Measurements from ENCODE around the gene SLC28A1.

SLC28A1 gene

DNA sequence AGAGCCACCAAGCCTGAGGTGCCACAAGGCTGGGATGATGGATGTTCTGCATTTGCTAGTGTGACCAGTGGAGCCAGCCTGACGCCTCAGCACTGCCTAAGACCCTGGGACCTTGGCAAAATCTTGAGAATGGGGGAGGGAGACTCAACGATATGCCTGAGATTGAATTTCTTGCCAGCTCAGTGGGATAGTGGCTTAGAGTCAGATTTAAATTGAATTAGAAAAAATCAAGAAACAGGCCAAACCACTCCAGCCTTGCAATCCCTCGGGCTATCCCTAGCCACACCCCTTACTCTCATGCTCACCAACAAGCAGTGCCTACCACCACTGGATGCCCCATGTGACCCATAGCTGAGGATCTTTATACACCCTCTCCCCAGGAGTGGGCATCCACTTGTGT lies 78.5 kb downstream of the SLC28A1 start:
- in situ Hi-C loops (cut with HindIII; ENCODE audit: low pct_unique_long_range_greater_than_20kb, low sequenced_read_pairs) = no loop called here
- DNase-seq (ENCODE audit: low read depth in 1 of 2, low spot score in 1 of 2) = peak in 1 of 2 experiments; percentile 10
- no peak for TF ChIP-seq JUND (IDR thresholded peaks at IDR 0.05; ENCODE audit: low read depth)

DNA sequence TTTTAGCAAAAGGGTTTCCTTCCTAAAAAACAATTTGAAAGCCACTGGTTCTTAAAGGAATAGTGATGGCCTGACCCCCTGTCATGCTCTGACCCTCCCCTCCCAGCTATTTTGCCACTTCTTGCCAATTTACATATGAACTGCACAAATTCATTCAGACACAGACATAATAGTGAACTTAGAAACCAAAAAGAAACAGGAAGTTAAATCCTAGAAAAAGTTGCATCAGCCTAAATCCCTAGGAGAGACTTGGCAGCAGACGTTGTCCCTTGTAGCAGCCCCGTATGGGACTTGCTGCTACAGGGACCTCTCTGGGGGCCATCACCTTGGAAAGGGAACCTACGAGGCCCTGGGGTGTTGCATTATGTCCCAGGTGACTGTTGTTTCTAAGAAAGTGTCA lies 82.9 kb downstream of the SLC28A1 start:
- in situ Hi-C loops (cut with HindIII; ENCODE audit: low pct_unique_long_range_greater_than_20kb, low sequenced_read_pairs) = no loop called here
- no peak for TF ChIP-seq JUND (IDR thresholded peaks at IDR 0.05; ENCODE audit: low read depth)
- DNase-seq (ENCODE audit: low read depth in 1 of 2, low spot score in 1 of 2) = no peak

DNA sequence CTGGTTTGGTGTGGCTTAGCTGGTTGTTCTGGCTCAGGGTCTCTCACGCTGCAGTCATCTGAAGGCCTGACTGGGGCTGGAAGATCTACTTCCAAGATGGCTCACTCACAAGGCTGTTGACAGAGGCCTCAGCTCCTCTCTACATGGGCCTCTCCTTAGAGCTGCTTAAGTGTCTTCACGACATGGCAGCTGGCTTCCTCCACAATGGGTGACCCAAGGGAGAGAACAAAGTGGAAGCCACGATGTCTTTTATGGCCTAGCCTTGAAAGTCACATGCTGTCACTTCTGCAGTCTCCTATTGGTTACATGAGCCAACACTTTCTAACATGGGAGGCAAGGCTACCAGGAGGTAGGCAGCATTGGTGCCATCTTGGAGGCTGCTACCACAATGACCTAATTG lies 83.8 kb downstream of the SLC28A1 start:
- no peak for TF ChIP-seq JUND (IDR thresholded peaks at IDR 0.05; ENCODE audit: low read depth)
- DNase-seq (ENCODE audit: low read depth in 1 of 2, low spot score in 1 of 2) = no peak
- in situ Hi-C loops (cut with HindIII; ENCODE audit: low pct_unique_long_range_greater_than_20kb, low sequenced_read_pairs) = no loop called here

DNA sequence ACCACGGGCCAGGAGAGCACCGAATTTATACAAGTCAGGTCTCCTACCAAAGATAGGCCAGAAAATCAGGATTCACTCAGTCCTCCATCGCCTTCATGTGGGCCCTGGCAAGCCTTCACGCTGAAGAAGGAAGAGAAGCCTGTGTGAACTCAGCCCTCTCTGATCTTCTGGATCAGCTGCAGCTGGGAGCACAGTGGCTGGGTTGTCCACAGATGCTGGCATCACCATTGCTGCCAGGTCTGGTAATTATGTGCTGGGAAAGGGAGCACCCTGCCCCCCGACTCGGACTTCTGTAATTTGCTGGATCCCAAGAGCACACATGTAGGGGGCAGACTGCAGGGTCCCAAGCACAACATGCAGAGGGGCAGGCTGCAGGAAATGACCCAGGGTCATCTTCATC lies 84.8 kb downstream of the SLC28A1 start:
- in situ Hi-C loops (cut with HindIII; ENCODE audit: low pct_unique_long_range_greater_than_20kb, low sequenced_read_pairs) = no loop called here
- DNase-seq (ENCODE audit: low read depth in 1 of 2, low spot score in 1 of 2) = no peak
- no peak for TF ChIP-seq JUND (IDR thresholded peaks at IDR 0.05; ENCODE audit: low read depth)

DNA sequence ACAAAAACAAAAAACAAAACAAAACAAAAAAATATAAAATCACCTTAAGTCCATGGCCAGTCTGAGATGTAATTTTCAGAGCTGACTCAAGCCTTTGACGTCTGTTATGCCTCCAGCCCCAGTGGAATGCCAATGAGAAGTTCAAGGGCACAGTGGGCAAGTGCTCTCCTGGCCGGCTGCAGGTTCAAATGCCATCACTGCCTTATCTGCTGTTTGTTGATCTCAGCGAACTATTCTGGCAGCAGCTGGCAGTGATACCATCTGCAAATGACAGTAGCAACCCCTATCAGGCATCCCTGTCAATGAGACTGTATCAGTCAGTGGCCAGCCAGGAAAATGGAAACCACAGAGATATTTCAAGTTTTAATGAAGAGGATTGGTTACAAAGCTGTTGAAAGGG lies 86.4 kb downstream of the SLC28A1 start:
- DNase-seq (ENCODE audit: low read depth in 1 of 2, low spot score in 1 of 2) = no peak
- no peak for TF ChIP-seq JUND (IDR thresholded peaks at IDR 0.05; ENCODE audit: low read depth)
- in situ Hi-C loops (cut with HindIII; ENCODE audit: low pct_unique_long_range_greater_than_20kb, low sequenced_read_pairs) = no loop called here

DNA sequence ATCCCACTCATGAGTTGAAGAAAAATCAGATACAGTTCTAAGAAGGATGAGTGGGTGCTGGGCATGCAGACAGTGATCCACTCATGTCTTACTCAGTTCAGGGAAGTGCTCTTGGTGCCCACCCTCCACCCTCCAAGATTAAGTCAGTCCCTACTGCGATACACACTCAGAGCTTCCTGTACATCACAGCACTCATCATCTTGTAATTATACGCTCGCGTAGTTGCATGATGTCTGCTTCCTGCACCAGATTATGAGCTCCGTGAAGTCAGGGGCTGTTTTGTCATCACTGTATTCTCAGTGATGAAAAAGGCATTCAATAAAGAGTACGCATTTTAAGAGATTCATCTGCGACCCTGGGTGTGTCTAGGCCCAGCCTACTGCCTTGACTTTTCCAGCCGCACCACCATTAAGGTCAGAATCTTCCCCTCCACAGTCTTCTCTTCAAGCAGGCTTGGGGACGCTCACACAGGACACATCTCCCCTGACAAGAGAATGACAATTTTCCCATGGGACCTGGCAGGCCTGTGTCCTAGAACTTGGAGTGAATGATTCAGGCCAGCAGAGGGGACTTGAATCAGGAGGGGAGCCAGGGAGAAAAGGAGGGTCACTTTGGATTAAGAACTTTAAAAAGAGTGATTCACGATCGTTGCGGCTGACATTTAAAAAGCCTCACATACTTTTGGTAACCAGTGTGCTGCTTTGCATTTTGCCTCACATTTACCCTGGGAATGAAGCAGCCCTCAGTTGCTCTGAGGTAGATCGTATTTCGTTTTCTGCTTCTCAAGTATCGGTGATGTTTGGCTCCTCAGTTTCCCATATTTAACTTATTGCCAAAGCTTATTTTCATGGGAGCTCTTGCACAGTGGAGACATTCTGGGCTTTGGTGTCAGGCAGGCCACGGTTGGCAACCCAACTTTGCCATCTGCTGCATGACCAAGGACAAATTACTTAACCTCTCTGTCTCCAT lies 89.3 kb downstream of the SLC28A1 start:
- in situ Hi-C loops (cut with HindIII; ENCODE audit: low pct_unique_long_range_greater_than_20kb, low sequenced_read_pairs) = no loop called here
- TF ChIP-seq JUND (IDR thresholded peaks at IDR 0.05; ENCODE audit: low read depth) = no peak
- no peak for DNase-seq (ENCODE audit: low read depth in 1 of 2, low spot score in 1 of 2)

DNA sequence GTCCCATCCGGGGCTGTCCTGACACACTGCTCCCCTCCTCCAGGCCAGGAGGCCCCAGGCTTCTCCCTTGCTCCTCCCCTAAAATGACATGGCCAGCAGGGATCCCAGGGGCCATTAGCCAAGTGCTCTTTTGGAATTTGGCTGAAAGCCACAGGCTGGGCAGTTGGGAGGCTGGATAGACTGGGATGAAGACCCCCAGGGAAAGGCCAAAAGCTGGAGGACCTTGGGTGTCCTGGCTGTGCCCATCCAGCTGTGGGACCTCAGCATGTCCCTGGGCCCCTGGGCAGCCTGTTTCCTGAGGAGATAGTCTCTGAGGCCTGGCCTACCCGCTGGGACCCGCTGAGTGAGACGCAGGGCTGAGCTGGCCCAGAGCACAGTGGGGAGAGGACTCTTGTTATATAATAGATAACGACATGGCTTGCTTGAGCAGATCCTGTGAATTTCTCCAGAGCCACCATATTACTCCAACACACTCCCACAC lies 91.4 kb downstream of the SLC28A1 start:
- no peak for DNase-seq (ENCODE audit: low read depth in 1 of 2, low spot score in 1 of 2)
- TF ChIP-seq JUND (IDR thresholded peaks at IDR 0.05; ENCODE audit: low read depth) = no peak
- in situ Hi-C loops (cut with HindIII; ENCODE audit: low pct_unique_long_range_greater_than_20kb, low sequenced_read_pairs) = no loop called here

DNA sequence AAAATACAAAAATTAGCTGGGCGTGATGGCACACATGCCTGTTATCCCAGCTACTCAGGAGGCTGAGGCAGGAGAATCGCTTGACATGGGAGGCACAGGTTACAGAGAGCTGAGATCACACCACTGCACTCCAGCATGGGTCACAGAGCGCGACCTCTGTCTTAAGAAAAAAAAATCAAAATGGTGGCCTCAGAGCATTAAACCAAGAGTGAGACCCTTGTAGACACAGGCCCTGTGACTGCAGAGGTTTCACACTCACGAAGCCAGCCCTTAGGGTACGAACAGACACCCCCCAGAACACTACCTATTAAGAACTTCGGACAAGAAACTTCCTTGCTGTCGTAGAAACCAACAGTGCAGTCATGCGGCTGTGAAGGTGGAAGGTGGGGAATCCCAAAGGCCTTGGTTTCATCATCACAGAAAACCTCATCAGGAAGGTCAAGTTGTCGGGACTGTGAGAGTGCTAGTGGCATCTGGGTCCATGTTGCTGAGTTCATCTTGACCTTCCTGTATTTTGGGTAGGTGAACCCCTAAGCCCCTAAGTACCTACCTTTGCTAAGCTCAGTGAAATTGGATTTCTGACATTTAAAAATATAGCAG lies 92.4 kb downstream of the SLC28A1 start:
- TF ChIP-seq JUND (IDR thresholded peaks at IDR 0.05; ENCODE audit: low read depth) = no peak
- in situ Hi-C loops (cut with HindIII; ENCODE audit: low pct_unique_long_range_greater_than_20kb, low sequenced_read_pairs) = no loop called here
- no peak for DNase-seq (ENCODE audit: low read depth in 1 of 2, low spot score in 1 of 2)

DNA sequence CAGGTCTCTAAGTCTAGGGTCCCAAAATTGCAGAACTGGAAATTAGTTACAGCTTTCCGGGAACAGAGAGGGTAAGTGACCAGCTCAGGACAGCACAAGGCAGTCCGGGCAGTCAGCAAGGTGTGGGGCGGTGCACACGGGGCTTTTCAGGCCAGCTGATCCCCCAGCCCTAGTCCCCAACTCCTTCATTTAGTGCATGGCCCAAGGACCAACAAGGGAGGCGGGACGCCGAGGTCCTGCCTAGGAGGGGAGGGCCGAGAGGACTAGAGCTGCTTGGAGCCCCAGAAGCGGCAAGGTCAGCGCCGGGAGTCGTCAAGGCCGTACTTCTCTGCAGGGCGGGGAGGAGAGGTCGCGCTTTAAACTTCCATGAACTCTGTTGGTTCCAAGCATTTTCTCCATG lies 95.2 kb downstream of the SLC28A1 start:
- no peak for DNase-seq (ENCODE audit: low read depth in 1 of 2, low spot score in 1 of 2)
- TF ChIP-seq JUND (IDR thresholded peaks at IDR 0.05; ENCODE audit: low read depth) = no peak
- in situ Hi-C loops (cut with HindIII; ENCODE audit: low pct_unique_long_range_greater_than_20kb, low sequenced_read_pairs) = no loop called here

DNA sequence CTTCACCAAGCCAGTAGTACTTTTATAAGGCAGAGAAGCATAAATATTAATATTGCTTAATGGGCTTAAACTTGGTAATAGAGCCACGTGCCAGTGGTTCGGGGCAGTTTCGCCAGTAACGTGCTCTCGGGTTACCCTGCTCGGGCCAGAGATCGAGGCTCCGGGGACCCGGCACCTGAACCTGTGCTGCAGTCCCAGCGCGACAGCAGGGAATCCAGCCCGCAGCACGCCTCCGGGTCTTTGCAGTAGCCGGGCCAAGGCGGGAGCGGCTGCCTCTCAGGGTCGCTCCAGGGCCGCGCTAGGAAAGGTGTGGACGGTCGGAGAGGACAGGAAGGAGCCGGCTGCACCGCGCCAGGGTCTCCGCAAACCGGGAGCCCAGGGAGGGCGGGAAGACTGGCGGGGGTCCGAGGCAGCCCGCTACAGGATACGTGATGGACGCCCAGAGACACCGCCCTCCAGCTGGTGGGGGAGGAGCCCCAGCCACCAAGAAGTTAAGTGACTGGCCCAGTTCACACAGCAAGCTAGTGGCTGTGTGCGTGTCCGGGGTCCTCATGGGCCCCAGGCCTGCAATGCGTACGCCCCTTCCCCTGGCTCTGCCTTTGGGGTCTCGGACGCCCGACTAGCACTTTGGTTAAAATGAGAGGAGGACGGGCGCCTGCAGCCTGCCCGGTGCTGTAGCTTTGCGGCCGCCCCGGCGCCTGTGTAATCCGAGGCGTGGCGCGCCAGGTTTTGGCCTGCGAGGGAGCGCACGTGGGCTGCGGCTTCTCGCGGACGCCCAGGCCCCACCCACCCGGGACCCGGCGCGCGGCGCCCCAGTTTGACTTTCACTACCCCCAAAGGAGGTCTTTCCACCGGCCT lies 96.0 kb downstream of the SLC28A1 start:
- peak; percentile 88 to 90 for DNase-seq (ENCODE audit: low read depth in 1 of 2, low spot score in 1 of 2)
- in situ Hi-C loops (cut with HindIII; ENCODE audit: low pct_unique_long_range_greater_than_20kb, low sequenced_read_pairs) = no loop called here
- TF ChIP-seq JUND (IDR thresholded peaks at IDR 0.05; ENCODE audit: low read depth) = peak; percentile 32; the same call in 1 of the 2 replicates

DNA sequence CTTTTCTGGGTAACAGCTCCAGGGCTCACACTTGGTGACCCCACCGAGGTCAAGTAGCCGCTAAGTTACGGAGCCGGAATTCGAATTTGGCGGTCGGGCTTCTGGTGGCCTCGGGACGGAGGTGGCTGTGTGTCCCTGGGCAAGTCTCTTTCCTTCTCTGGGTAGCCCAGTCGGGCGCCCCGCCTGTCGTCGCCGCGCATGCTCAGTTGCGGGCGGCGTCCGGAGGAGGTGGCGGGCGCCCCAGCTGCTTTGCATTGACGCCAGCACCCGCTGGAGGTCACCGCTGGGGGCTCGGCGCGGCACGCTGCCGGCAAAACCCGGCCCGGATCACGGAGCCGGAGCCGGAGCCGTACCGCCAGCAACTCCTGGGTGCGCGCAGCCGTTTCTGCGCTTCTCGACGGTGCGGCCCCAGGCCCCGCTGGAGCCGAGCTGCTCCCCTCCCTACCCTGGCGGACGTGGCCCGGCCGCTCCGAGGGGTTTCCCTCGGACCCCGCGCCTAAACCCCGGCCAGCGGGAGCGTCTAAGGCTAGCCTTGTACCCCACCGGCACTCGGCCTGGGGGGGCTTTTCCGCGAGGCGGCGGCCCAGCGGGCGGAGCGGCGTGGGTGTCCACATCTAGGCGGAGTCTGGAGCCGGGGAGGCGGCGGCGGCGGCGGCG lies 96.7 kb downstream of the SLC28A1 start:
- in situ Hi-C loops (cut with HindIII; ENCODE audit: low pct_unique_long_range_greater_than_20kb, low sequenced_read_pairs) = no loop called here
- peak; percentile 97 to 99 for DNase-seq (ENCODE audit: low read depth in 1 of 2, low spot score in 1 of 2)
- TF ChIP-seq JUND (IDR thresholded peaks at IDR 0.05; ENCODE audit: low read depth) = no peak; the same call in 1 of the 2 replicates

DNA sequence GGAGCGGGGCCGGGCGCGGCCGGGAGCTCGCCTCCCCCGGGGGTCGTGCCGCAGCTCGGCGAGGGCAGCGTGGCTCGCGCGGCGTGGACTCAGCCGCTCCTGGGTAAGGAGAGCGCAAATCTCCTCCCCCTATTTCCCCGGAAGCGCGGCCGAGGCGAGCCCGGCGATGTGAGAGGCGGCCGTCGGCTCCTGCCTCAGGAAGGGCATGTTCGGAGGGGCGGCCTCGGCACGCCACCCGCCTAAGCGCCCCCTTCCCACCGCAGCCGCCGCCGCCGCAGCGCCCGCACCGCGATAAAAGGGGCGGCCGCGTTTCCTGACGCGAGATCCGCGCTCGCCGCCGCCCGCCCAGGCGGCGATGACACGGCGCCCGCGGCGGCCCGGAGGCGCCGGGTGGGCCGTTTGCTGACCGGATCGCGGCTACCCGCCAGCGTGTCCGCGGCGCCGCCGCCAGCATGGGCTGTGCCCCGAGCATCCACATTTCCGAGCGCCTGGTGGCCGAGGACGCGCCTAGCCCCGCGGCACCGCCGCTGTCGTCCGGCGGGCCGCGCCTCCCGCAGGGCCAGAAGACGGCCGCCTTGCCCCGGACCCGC lies 97.3 kb downstream of the SLC28A1 start, which contains the start of gene PDE8A:
TSS of gene PDE8A (plus strand) at position 146 of the 590 bp plus-strand sequence. CDS start at position 453, 307 bp downstream.
- in situ Hi-C loops (cut with HindIII; ENCODE audit: low pct_unique_long_range_greater_than_20kb, low sequenced_read_pairs) = no loop called here
- no peak for TF ChIP-seq JUND (IDR thresholded peaks at IDR 0.05; ENCODE audit: low read depth)
- peak; percentile 39 to 52 for DNase-seq (ENCODE audit: low read depth in 1 of 2, low spot score in 1 of 2)

Data from T47D (cell line).